HepG2 (cell line): ENCODE data around the gene BICRAL. TPM values are rescaled to one million over a fixed set of nuclear protein-coding genes. Genes with fewer than 3 reads are reported as not detected.

ENCODE experiments used
- DPF2 ChIP-seq: sonication (generic); formaldehyde crosslinking; IDR thresholded peaks from 2 replicates; pipeline ENCODE4 v1.4.0; 2020; ENCODE audit warnings: mild to moderate bottlenecking, low read depth, missing genetic modification reagents, borderline replicate concordance
- GRHL1 ChIP-seq: sonication (generic); formaldehyde crosslinking; conservative IDR thresholded peaks from 2 replicates; pipeline ENCODE4 v1.8.0; 2022; ENCODE audit warnings: missing genetic modification reagents
- JDP2 ChIP-seq: sonication (generic); formaldehyde crosslinking; IDR thresholded peaks from 2 replicates; pipeline ENCODE4 v1.8.1; 2022; ENCODE audit warnings: missing genetic modification reagents, borderline replicate concordance
- MED8 ChIP-seq: sonication (generic); formaldehyde crosslinking; IDR thresholded peaks from 2 replicates; pipeline ENCODE4 v1.8.1; 2023; ENCODE audit warnings: mild to moderate bottlenecking, missing genetic modification reagents; ENCODE audit not compliant: insufficient replicate concordance
- MYC ChIP-seq: sonication (generic); formaldehyde crosslinking; IDR thresholded peaks from 2 replicates; pipeline ENCODE4 v1.9.0; 2021; ENCODE audit warnings: missing genetic modification reagents, borderline replicate concordance
- NCOA2 ChIP-seq: sonication (generic); formaldehyde crosslinking; IDR thresholded peaks from 2 replicates; pipeline ENCODE4 v1.8.0; 2022; ENCODE audit warnings: inconsistent platforms
- NRL ChIP-seq: sonication (generic); formaldehyde crosslinking; IDR thresholded peaks from 2 replicates; pipeline ENCODE4 v1.5.0; 2020; ENCODE audit warnings: missing genetic modification reagents, mild to moderate bottlenecking, moderate library complexity, borderline replicate concordance
- PHB2 ChIP-seq: fragments of 450-650 bp; IDR thresholded peaks from 2 replicates; pipeline ENCODE4 v1.6.1; 2018; ENCODE audit not compliant: partially characterized antibody
- PTBP1 ChIP-seq: fragments of 200-400 bp; formaldehyde crosslinking; IDR thresholded peaks from 2 replicates; pipeline ENCODE4 v1.6.1; 2018; ENCODE audit warnings: low read length, low read depth; ENCODE audit not compliant: poor library complexity, severe bottlenecking
- SP140L ChIP-seq: sonication (generic); formaldehyde crosslinking; IDR thresholded peaks from 2 replicates; pipeline ENCODE4 v1.4.0; 2020; ENCODE audit warnings: missing genetic modification reagents, borderline replicate concordance
- TOE1 ChIP-seq: sonication (generic); formaldehyde crosslinking; IDR thresholded peaks from 2 replicates; pipeline ENCODE4 v1.4.0; 2020; ENCODE audit warnings: mild to moderate bottlenecking, missing genetic modification reagents
- ZNF253 ChIP-seq: sonication (generic); formaldehyde crosslinking; IDR thresholded peaks from 2 replicates; pipeline ENCODE4 v1.8.0; 2022; ENCODE audit warnings: mild to moderate bottlenecking, missing genetic modification reagents, borderline replicate concordance
- ZNF407 ChIP-seq: sonication (generic); formaldehyde crosslinking; IDR thresholded peaks from one replicate; pipeline ENCODE4 v1.5.1; 2020; ENCODE audit warnings: mild to moderate bottlenecking, missing genetic modification reagents; ENCODE audit errors: not compliant biosample characterization
- ZNF496 ChIP-seq: sonication (generic); formaldehyde crosslinking; IDR thresholded peaks from 2 replicates; pipeline ENCODE4 v1.8.1; 2023; ENCODE audit warnings: mild to moderate bottlenecking, moderate library complexity, missing genetic modification reagents; ENCODE audit not compliant: insufficient replicate concordance
- ZNF513 ChIP-seq: sonication (generic); formaldehyde crosslinking; conservative IDR thresholded peaks from 2 replicates; pipeline ENCODE4 v1.5.0; 2020; ENCODE audit warnings: missing genetic modification reagents
- ZNF768 ChIP-seq: sonication (generic); formaldehyde crosslinking; IDR thresholded peaks from 2 replicates; pipeline ENCODE4 v1.4.0; 2020; ENCODE audit warnings: missing genetic modification reagents
- polyA plus RNA-seq, 8 experiments: library from polyadenylated mRNA; depleted of rRNA in 3 of 8; stranded (reverse) in 7 of 8; unstranded in 1 of 8; fragments of >200 nt; fragmentation: Illumina TruSeq in 4 of 8; extraction: Trizol in 4 of 8; gene quantifications; 2 replicates each; pipeline versions ENCODE4 v1.2.1 to v1.2.3, GENCODE V29; 2011 to 2016; ENCODE audit warnings: low read depth in 4 of 8, missing spikeins in 1 of 8, mixed read lengths in 1 of 8; ENCODE audit not compliant: insufficient read depth in 1 of 8
- total RNA-seq, 5 experiments: library from RNA; depleted of rRNA; stranded (reverse); fragments of >200 nt; fragmentation: Illumina TruSeq; extraction: Trizol; gene quantifications; 2 replicates each; pipeline ENCODE4 v1.2.3, GENCODE V29; 2016; ENCODE audit warnings: low read depth in 1 of 5

The BICRAL gene
- total and polyA plus RNA-seq, 2 of the 13 experiments (the other 11 are each of a cell fraction or from before 2014, with no cell fraction given): 5.0 to 13.5 TPM

GRCh38 chr6:42745640-42746462 lies 36.0 kb upstream of the BICRAL start, which contains the start of gene TBCC (continued):
- peak; percentile 87 for TF ChIP-seq ZNF407
- TF ChIP-seq NCOA2: peak; percentile 41; the same call in 1 of the 2 replicates
- no peak for TF ChIP-seq ZNF513 (CRISPR knock-in tag)
- TF ChIP-seq MED8 (CRISPR knock-in tag): no peak
- no peak; the same call in 1 of the 2 replicates for TF ChIP-seq NRL
- no peak for TF ChIP-seq SP140L (CRISPR knock-in tag)
- peak; percentile 78; the same call in 1 of the 2 replicates for TF ChIP-seq ZNF253
- TF ChIP-seq GRHL1 (CRISPR knock-in tag): no peak
- TF ChIP-seq MYC (CRISPR knock-in tag): 0 out of 2 replicates have a peak, but pooled peaks have one; percentile 16
- TF ChIP-seq PHB2: no peak
- TF ChIP-seq TOE1: no peak
- no peak for TF ChIP-seq PTBP1
- TF ChIP-seq ZNF496: no peak
- TF ChIP-seq DPF2 (CRISPR knock-in tag): no peak
- TF ChIP-seq JDP2 (CRISPR knock-in tag): no peak
- peak; percentile 68; the same call in 1 of the 2 replicates for TF ChIP-seq ZNF768 (CRISPR knock-in tag)
